ENCODE data around the gene CCDC106. TPM values are rescaled to one million over a fixed set of nuclear protein-coding genes. Genes with fewer than 3 reads are reported as not detected.

Gene CCDC106
- total RNA-seq, 2 experiments from 2014 or later: 1.7 to 1.8 TPM

DNA sequence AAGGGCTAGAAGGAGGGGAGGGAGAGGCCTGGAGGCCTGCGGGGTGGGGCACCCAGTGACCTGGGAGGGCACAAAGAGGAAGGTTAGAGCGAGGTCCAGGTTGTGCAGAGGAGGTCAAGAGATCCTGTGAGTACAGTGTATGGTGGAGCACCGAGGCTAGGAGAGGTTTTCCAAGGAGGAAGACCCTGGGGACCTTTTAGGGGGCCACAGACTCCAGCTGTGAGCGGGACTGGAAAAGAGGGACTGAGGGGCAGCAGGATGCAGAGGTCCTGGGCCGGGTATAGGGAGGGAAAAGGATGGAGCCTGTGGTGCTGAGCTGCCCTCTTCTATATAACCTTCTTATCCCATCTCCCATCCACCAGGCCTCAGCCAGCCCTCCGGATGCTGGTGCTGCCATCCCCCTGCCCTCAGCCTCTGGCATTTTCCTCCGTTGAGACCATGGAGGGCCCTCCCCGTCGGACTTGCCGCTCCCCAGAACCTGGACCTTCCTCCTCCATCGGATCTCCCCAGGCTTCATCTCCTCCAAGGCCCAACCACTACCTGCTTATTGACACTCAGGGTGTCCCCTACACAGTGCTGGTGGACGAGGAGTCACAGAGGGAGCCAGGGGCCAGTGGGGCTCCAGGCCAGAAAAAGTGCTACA is 3.7 kb upstream of the CCDC106 start:
- Histone ChIP-seq H3K27me3 (ENCODE audit: control insufficient read depth in 1 of 2, insufficient read depth in 2 of 2, low read length in 2 of 2) (no peaks in the 10 kb centered on the region), H3K4me3 (ENCODE audit: low read length) (peak overlapping the region; percentile 78), H3K27ac (ENCODE audit: low read depth in 1 of 2, low read length in 2 of 2) (peak overlapping the region; percentile 71 to 78), H3K36me3 (ENCODE audit: insufficient read depth, low read length) (peaks cover 12% of the 10 kb centered on the region), H3K4me1 (ENCODE audit: insufficient read depth, low read length) (peaks cover 78% of the 10 kb centered on the region), H3K9me3 (ENCODE audit: control insufficient read depth in 1 of 2, insufficient read depth in 1 of 2, low read length in 2 of 2) (peaks cover 0 to 5% of the 10 kb centered on the region in 2 experiments)
- TF ChIP-seq, protein P1, sequence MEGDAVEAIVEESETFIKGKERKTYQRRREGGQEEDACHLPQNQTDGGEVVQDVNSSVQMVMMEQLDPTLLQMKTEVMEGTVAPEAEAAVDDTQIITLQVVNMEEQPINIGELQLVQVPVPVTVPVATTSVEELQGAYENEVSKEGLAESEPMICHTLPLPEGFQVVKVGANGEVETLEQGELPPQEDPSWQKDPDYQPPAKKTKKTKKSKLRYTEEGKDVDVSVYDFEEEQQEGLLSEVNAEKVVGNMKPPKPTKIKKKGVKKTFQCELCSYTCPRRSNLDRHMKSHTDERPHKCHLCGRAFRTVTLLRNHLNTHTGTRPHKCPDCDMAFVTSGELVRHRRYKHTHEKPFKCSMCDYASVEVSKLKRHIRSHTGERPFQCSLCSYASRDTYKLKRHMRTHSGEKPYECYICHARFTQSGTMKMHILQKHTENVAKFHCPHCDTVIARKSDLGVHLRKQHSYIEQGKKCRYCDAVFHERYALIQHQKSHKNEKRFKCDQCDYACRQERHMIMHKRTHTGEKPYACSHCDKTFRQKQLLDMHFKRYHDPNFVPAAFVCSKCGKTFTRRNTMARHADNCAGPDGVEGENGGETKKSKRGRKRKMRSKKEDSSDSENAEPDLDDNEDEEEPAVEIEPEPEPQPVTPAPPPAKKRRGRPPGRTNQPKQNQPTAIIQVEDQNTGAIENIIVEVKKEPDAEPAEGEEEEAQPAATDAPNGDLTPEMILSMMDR (IDR thresholded peaks at IDR 0.05): no peak
- ChIA-PET POLR2A (interaction anchor here (1.5 to 3.0 kb wide), 4 partner anchors 8 to 38 kb away, joined by 3 to 24 read pairs (median 12); partner anchors contain the start of genes U2AF2, ZNF784 and ZNF865), CTCF (no interaction called here)
- peak overlapping the region; percentile 88 for H3K27ac Mint-ChIP-seq
- ATAC-seq (ENCODE audit: poor library complexity): no peak
- no peaks in the 10 kb centered on the region for H3K27me3 Mint-ChIP-seq
- peaks cover 50% of the 10 kb centered on the region for H3K4me1 Mint-ChIP-seq (ENCODE audit: low read depth)
- no peaks in the 10 kb centered on the region for H3K9me3 Mint-ChIP-seq
- H3K4me3 Mint-ChIP-seq: peak overlapping the region; percentile 89
- H3K36me3 Mint-ChIP-seq (ENCODE audit: low read depth): peaks cover 16% of the 10 kb centered on the region
- intact Hi-C loops (cut with DNase I, micrococcal nuclease): loop anchor here in 1 of 2 experiments (5.0 kb wide), 2 partner anchors 47 to 257 kb away; partner anchors contain the start of genes FIZ1 and RPL28
- DNase-seq: no peak

DNA sequence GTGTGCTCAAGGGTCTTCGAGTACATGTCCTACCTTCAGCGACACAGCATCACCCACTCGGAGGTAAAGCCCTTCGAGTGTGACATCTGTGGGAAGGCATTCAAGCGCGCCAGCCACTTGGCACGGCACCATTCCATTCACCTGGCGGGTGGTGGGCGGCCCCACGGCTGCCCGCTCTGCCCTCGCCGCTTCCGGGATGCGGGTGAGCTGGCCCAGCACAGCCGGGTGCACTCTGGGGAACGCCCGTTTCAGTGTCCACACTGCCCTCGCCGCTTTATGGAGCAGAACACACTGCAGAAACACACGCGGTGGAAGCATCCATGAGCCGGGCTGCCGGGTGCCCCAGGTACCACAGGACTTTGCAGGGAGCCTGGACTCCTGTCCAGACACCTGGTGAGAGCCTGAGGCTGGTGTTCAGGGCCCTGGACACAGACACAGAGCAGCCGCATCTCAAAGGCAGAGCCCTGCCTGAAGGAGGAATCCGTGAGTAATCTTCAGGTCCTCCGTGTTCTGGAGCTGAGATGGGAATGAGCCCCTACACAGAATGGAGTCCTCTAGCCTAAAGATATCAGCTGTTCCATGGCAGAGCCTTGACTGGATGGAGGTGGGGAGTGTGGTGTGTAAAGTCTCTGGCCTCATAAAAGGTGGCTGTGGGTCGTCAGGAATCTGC is 3.0 kb upstream of the CCDC106 start:
- no peak for DNase-seq

DNA sequence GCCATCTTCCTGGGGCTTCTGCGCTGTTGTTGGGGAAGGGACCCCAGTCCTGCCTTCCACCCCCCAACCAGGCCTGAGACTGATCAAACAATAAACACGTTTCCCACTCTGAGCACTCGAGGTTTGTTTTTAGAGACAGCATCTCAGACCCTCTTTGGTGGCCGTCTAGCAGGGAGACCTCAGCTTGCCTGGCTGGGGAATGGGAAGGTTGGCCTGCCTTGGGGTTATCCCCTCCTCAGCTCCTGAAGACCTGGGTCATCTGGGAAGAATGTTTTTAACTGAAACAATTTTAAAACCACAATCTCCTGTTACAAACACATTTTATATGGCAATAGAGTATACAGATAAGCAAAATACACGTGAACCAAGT is 2.5 kb upstream of the CCDC106 start:
- POLR2A ChIA-PET: interaction anchor here (0.6 to 2.0 kb wide), 4 partner anchors 9 to 1487 kb away, joined by 3 to 10 read pairs (median 4); partner anchors contain the start of genes U2AF2 and ZNF524
- peaks cover 12% of the 10 kb centered on the region for H3K36me3 ChIP-seq (ENCODE audit: insufficient read depth, low read length)
- ATAC-seq (ENCODE audit: poor library complexity) (no peak), DNase-seq (no peak)
- Mint-ChIP-seq H3K9me3 (no peaks in the 10 kb centered on the region), H3K27me3 (no peaks in the 10 kb centered on the region), H3K4me3 (peak overlapping the region; percentile 82), H3K27ac (peak overlapping the region; percentile 36), H3K36me3 (ENCODE audit: low read depth) (peaks cover 16% of the 10 kb centered on the region), H3K4me1 (ENCODE audit: low read depth) (peaks cover 53% of the 10 kb centered on the region)
- TF ChIP-seq, protein P1 (IDR thresholded peaks at IDR 0.05): no peak
- peaks cover 0 to under 1% of the 10 kb centered on the region in 2 experiments for H3K9me3 ChIP-seq (ENCODE audit: control insufficient read depth in 1 of 2, insufficient read depth in 1 of 2, low read length in 2 of 2)
- H3K4me1 ChIP-seq (ENCODE audit: insufficient read depth, low read length): peaks cover 70% of the 10 kb centered on the region
- no peaks in the 10 kb centered on the region for H3K27me3 ChIP-seq (ENCODE audit: control insufficient read depth in 1 of 2, insufficient read depth in 2 of 2, low read length in 2 of 2)
- no peak overlapping the region for H3K27ac ChIP-seq (ENCODE audit: low read depth in 1 of 2, low read length in 2 of 2)
- no peak overlapping the region for H3K4me3 ChIP-seq (ENCODE audit: low read length)
- CTCF ChIA-PET: interaction anchor here (0.6 kb wide), 1 partner anchor 12 kb away, joined by 3 read pairs; no protein-coding TSS in a partner anchor
- intact Hi-C loops (cut with DNase I, micrococcal nuclease): loop anchor here in 1 of 2 experiments (5.0 kb wide), 1 partner anchor 37 kb away; no protein-coding TSS in a partner anchor

More for the DNA sequence above, 3.0 kb upstream of the CCDC106 start:
- H3K4me3 Mint-ChIP-seq: peak overlapping the region; percentile 89
- H3K36me3 Mint-ChIP-seq (ENCODE audit: low read depth): peaks cover 16% of the 10 kb centered on the region
- no peaks in the 10 kb centered on the region for H3K27me3 ChIP-seq (ENCODE audit: control insufficient read depth in 1 of 2, insufficient read depth in 2 of 2, low read length in 2 of 2)
- intact Hi-C loops (cut with DNase I, micrococcal nuclease): loop anchor here (5.0 kb wide), 3 partner anchors 37 to 258 kb away; partner anchors contain the start of genes FIZ1 (in 1 of the 2) and RPL28 (in 1 of the 2)
- ChIA-PET POLR2A (interaction anchor here (0.6 to 3.0 kb wide), 3 partner anchors 9 to 1486 kb away, joined by 4 to 24 read pairs (median 10); partner anchors contain the start of genes U2AF2 and ZNF784), CTCF (no interaction called here)
- peaks cover 0 to 5% of the 10 kb centered on the region in 2 experiments for H3K9me3 ChIP-seq (ENCODE audit: control insufficient read depth in 1 of 2, insufficient read depth in 1 of 2, low read length in 2 of 2)
- H3K27me3 Mint-ChIP-seq: no peaks in the 10 kb centered on the region
- no peaks in the 10 kb centered on the region for H3K9me3 Mint-ChIP-seq
- no peak overlapping the region for H3K4me3 ChIP-seq (ENCODE audit: low read length)
- peaks cover 53% of the 10 kb centered on the region for H3K4me1 Mint-ChIP-seq (ENCODE audit: low read depth)
- ATAC-seq (ENCODE audit: poor library complexity): no peak
- no peak overlapping the region for H3K27ac ChIP-seq (ENCODE audit: low read depth in 1 of 2, low read length in 2 of 2)
- peaks cover 12% of the 10 kb centered on the region for H3K36me3 ChIP-seq (ENCODE audit: insufficient read depth, low read length)
- TF ChIP-seq, protein P1 (IDR thresholded peaks at IDR 0.05): no peak
- H3K4me1 ChIP-seq (ENCODE audit: insufficient read depth, low read length): peaks cover 75% of the 10 kb centered on the region
- H3K27ac Mint-ChIP-seq: peak overlapping the region; percentile 36
